NCI-H146 treated with DMSO at 0.1 percent for 48 hours (cell line): ENCODE measurements around the gene ASZ1.

Experiments used
- DNase-seq: peaks from one replicate; lab custom pipeline; 2025; ENCODE audit not compliant: unreplicated experiment; lab: John Stamatoyannopoulos, UW

Gene ASZ1

GRCh38 chr7:117347480-117347879 lies 79.8 kb downstream of the ASZ1 start:
- no peak for DNase-seq

GRCh38 chr7:117346161-117346560 lies 81.1 kb downstream of the ASZ1 start:
- no peak for DNase-seq

DNA sequence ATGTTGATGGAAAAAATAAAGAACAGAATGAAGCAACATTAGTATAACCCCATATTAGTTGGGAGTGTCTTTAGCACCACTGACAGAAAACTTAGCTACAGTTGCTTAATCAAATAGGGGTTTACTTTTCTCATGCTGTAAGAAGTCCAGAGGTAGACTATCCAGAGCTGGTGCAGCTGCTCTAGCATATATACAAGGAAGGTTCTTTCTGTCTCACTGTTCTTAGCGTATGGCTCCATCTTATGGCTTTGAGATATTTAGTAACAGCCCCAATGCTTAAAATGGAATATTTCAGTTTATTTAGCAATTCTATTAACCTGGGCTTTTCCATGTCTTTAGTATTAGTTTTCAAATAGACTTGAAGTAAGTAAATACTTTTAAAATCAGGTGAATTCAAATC lies 89.3 kb downstream of the ASZ1 start:
- DNase-seq, result no peak

- no peak for DNase-seq
These were observed 94.1 kb downstream of the ASZ1 start for GRCh38 chr7:117333168-117333567.

DNA sequence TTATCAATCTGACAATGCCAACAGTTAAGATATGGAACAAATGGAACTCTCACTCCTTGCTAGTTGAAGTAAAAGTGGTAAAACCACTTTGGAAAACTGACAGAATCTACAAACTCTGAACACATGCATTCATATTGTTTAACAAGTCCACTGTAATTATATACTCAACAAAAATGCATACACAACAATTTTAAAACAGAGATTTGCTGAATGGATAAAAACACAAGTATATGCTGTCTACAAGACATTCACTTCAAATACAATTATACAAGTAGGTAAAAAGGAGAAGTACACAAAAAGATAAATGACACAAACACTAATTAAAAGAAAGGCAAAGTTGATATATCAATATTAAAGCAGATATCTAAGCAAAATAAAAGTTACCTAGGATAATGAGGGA lies 95.3 kb downstream of the ASZ1 start:
- DNase-seq, result no peak

DNA sequence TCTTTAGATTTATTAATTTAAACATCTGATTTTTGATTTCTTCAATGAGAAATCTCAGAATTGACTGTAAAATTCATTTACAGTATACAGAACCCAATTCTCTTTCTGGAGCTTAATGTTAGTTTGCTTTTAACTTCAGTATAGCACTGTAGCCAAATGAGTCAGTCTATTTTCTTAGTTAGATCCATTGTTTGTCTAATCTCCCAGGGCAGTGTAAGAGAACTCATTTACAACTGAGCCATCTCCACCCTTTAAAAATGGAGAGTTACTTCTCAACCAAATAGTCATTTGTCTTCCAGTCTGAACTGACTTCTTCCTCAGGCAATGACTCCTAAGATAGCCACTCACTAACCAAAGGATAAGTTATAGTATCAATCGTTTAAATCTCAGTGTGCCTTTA lies 101.5 kb downstream of the ASZ1 start:
- DNase-seq, result no peak

DNA sequence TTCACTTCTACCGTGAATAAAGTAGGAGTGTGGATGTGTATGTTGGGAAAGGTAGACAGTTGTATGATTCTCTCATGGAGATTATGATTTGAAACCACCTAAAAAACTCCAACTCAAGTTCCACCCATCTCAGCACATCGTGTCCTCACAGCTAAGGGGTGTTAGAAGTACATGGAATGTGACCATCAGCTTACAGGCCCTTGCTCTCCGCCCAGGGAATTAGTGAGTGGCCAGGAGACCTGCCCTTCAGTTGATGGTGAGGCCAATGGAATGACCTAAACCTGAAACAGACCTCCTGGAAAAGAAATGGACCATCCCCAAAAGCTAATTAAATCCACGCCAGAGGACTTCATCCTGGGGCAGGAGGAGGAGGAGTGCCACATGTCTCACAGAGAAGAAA lies 102.3 kb downstream of the ASZ1 start:
- no peak for DNase-seq

GRCh38 chr7:117323851-117324711 lies 103.2 kb downstream of the ASZ1 start:
- no peak for DNase-seq

- DNase-seq, result no peak
These were observed 103.9 kb downstream of the ASZ1 start for GRCh38 chr7:117323305-117323850.

DNA sequence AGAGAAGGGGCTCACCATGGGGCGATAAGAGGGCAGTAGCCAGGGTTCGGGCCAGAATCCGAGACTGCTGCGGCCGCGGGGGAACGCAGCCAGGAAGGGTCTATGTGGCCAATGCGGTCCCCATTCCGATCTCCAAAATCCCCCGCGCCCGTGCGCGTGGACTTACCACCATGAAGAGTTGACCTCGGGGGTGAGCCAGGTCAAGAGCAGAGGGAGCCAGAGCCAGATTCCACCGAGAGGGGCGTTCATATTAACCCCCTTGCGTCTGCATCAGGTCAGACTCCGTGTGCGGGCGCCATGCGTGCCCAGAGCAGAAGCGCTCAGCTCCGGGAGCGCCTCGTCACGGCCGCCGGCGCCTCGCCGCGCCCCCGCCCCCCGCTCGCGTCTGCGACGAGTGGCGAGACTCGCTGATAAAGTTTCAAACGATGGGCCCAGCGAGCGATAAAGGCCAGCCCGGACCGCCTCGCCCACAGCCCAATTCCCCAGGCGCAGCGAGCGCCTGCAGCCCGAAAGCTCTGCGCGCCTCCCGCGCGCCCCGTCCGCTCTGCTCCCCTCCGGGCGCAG lies 104.5 kb downstream of the ASZ1 start, which contains the start of gene WNT2:
Gene WNT2 (minus strand): TSS at position 318 of the 564 bp plus-strand sequence. CDS start 69 bp downstream, at position 249.
- DNase-seq, result no peak

DNA sequence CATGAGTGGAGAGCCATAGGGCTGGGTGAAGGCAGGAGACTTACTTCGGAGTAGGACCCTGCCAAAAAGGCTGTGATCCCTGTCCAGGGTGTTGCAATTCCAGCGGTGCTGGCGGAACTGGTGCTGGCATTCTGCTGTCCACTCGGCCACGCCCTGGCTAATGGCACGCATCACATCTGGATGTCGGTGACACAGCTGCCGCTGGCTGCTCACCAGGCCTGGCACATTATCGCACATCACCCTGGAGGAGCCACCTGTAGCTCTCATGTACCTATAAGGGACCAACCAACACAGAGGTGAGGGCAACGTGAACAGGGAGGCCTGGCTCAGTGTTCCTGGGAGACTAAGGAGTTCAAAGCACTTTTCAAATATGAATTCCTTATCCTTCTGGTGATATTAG lies 106.8 kb downstream of the ASZ1 start:
- no peak for DNase-seq

DNA sequence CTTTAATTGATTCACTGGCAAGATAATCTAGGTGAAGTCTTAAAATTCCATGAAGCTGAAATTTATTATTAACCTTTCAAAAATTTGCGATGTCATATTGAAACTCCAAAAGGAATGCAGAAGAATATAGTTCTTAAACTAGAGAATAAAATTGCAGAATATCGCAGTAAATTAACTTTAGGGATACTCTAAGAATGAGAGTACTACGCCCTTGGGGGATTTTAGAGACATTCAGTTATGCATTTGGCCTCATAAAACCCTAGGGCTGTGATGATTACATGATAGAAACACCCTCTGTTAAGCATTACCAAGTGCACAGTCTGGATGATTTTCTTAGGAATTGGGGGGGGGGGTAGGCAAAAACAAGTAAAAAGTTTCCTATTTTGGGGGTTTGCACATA lies 108.1 kb downstream of the ASZ1 start:
- no peak for DNase-seq

- DNase-seq, result no peak
These were observed 113.7 kb downstream of the ASZ1 start for GRCh38 chr7:117313582-117313981.
